NB4 (cell line): ENCODE results near the gene RPL36AL.

Source experiments
- DNase-seq: peaks from one replicate; pipeline ENCODE4 v3.0.0; 2010; ENCODE audit warnings: low read depth
- H3K4me3 ChIP-seq: one replicate; pipeline ENCODE4 v1.5.1; 2011; ENCODE audit warnings: mild to moderate bottlenecking, low read depth, low read length, moderate library complexity
- MYC ChIP-seq: IDR thresholded peaks from 2 replicates; pipeline ENCODE4 v1.6.1; 2011; ENCODE audit warnings: low read depth, low read length
- POLR2A ChIP-seq: IDR thresholded peaks from 2 replicates; pipeline ENCODE4 v1.6.1; 2011; ENCODE audit warnings: mild to moderate bottlenecking; ENCODE audit not compliant: insufficient read length; ENCODE audit errors: extremely low read depth
- TF ChIP-seq, protein P1 (sequence below): IDR thresholded peaks from one replicate; pipeline ENCODE4 v1.5.1; 2012; ENCODE audit warnings: low read depth, low read length
- TF ChIP-seq, protein P2 (sequence below): IDR thresholded peaks from 2 replicates; pipeline ENCODE4 v1.6.1; 2011; ENCODE audit warnings: low read depth, low read length

RPL36AL gene

DNA sequence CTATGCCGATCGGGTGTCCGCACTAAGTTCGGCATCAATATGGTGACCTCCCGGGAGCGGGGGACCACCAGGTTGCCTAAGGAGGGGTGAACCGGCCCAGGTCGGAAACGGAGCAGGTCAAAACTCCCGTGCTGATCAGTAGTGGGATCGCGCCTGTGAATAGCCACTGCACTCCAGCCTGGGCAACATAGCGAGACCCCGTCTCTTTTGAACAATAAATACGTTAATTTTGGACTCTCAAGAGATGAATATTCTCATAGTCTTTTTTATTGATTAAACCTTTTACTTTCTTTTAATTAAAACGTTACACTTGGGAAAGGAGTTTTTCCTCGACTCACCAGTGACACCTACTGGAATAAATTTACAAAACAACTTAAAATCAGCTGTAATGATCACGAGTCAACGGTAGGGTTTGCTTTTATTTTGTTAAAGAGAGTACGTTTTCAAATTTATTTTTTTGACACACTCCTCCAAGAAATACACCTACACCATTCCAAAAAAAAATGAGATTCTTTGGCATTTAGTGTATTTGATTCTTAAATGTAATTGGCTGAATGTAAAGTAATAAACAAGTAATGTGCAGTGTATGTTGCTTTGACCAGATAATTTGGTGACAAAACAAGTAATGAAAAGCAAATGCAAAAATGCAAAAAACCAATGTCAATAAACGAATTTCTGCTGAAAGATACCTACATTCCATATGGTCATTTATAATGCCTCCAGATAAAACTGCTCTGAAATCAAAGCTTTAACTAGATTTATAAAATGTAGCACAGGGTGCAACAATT is 33.6 kb downstream of the RPL36AL start:
- TF ChIP-seq, protein P1, sequence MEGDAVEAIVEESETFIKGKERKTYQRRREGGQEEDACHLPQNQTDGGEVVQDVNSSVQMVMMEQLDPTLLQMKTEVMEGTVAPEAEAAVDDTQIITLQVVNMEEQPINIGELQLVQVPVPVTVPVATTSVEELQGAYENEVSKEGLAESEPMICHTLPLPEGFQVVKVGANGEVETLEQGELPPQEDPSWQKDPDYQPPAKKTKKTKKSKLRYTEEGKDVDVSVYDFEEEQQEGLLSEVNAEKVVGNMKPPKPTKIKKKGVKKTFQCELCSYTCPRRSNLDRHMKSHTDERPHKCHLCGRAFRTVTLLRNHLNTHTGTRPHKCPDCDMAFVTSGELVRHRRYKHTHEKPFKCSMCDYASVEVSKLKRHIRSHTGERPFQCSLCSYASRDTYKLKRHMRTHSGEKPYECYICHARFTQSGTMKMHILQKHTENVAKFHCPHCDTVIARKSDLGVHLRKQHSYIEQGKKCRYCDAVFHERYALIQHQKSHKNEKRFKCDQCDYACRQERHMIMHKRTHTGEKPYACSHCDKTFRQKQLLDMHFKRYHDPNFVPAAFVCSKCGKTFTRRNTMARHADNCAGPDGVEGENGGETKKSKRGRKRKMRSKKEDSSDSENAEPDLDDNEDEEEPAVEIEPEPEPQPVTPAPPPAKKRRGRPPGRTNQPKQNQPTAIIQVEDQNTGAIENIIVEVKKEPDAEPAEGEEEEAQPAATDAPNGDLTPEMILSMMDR: peak; percentile 61
- TF ChIP-seq, protein P2, sequence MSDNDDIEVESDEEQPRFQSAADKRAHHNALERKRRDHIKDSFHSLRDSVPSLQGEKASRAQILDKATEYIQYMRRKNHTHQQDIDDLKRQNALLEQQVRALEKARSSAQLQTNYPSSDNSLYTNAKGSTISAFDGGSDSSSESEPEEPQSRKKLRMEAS: no peak
- peak overlapping the region; percentile 37 for H3K4me3 ChIP-seq
- peak; percentile 80 for DNase-seq

DNA sequence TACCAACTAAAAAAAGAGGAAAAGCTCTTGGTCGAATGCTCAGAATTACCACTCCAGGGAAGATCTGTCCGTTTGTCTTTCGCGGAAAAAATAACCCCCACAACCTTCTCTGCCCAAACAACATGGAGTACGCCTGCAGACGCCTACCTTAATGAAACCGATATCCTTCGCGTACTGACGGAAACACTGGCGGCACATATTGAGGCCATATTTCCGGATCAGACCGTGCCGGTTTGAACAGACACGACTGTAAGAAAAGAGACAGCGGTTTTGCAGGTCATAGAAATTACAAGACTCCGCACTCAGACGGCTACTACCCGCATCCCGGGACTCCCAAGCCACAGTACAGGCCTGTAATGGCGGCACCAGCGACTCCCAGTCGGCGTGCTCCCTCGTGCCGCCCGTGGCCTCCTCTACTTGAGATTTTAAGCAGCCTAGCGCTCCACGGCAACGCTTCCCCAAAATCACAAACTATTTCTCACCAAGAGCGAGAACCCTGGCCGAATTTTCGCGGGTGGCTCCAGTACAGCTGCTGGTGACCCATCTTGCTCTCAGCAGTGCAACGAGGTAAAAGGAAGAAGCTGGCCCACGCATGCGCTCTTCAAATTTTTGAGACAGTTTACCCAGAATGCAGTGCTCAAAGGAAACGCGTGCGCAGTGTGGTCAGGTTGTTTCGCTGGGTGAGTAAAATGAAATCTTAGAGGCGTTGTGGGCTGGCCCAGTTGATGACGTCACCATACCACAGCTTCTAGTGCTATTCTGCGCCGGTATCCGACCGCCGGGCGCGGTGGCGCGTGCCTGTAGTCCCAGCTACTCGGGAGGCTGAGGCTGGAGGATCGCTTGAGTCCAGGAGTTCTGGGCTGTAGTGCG is 34.4 kb downstream of the RPL36AL start, which contains the start of gene RPS29:
Gene RPS29, minus strand, starts transcription at position 578 of the 870 bp plus-strand sequence. Its CDS starts 34 bp downstream, at position 544.
- peak; percentile 98 for DNase-seq
- H3K4me3 ChIP-seq: peak within 1 kb of the TSS; percentile 100
- TF ChIP-seq MYC (peak; percentile 95), POLR2A (peak; percentile 88)
- TF ChIP-seq, protein P2: peak; percentile 71
- TF ChIP-seq, protein P1: no peak

DNA sequence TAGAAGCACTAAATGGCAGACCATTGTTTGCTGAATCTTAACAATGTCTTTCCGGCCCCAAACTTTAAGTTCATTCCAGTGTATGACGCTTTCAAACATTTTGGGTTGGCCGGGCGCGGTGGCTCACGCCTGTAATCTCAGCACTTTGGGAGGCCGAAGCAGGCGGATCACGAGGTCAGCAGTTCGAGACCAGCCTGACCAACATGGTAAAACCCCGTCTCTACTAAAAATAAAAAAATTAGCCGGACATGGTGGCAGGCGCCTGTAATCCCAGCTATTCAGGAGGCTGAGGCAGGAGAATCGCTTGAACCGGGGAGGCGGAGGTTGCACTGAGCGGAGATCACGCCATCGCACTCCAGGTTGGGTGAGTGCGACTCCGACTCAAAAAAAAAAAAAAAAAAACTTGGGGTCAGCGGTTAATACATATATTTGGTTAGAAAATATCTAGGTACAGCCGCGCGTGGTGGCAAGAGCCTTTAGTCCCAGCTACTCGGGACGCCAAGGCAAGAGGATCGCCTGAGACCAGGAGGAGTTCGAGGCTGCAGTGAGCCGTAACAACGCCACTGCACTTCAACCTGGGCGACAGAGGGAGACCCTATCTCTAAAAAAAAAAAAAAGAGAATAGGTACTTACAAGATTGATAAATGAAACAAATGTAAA is 35.3 kb downstream of the RPL36AL start:
- H3K4me3 ChIP-seq: peak overlapping the region; percentile 100
- peak; percentile 34 for DNase-seq

DNA sequence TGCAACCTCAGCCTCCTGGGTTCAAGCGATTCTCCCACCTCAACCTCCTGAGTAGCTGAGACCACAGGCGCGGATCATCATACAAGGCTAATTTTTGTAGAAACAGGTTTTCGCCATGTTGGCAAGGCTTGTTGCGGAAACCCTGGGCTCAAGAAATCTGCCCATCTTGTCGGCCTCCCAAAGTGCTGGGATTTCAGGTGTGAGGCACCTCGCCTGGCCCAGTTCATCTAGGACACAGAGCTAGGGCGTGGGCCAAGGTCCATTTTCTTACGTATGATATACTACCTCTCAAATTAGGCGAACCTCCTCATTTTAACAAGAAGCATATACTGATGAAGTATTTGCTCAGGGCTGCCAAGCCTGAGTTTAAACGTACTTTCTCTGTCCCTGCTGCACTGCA is 36.4 kb downstream of the RPL36AL start:
- TF ChIP-seq, protein P1: no peak
- no peak for TF ChIP-seq MYC
- TF ChIP-seq, protein P2: no peak
- TF ChIP-seq POLR2A: no peak
- peak overlapping the region; percentile 100 for H3K4me3 ChIP-seq
- no peak for DNase-seq

DNA sequence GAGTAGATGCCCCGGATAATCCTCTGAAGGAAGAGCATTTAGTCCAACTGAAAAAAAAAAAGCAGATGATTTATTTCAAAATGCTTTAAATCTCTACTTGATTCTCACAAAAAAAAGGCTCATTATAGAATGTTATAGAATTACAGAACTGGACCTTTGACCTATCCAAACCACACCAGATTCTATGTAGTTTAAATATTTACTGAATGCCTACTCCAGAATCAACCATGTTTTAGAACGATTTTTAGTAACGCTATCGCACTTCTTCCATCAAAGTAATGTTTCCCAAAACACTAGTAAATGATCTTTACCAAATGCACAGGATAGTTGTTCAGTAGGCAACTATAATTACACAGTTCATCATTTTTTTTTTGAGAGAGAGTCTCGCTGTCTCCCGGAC is 36.8 kb downstream of the RPL36AL start:
- no peak for DNase-seq
- H3K4me3 ChIP-seq: peak overlapping the region; percentile 100
- TF ChIP-seq MYC (no peak), POLR2A (no peak)
- TF ChIP-seq, protein P2: no peak
- TF ChIP-seq, protein P1: no peak
